Measurements from ENCODE around the gene ELFN1.
A peak's percentile ranks its signal among the peaks of the same experiment; 100 is the strongest.

The ELFN1 gene

DNA sequence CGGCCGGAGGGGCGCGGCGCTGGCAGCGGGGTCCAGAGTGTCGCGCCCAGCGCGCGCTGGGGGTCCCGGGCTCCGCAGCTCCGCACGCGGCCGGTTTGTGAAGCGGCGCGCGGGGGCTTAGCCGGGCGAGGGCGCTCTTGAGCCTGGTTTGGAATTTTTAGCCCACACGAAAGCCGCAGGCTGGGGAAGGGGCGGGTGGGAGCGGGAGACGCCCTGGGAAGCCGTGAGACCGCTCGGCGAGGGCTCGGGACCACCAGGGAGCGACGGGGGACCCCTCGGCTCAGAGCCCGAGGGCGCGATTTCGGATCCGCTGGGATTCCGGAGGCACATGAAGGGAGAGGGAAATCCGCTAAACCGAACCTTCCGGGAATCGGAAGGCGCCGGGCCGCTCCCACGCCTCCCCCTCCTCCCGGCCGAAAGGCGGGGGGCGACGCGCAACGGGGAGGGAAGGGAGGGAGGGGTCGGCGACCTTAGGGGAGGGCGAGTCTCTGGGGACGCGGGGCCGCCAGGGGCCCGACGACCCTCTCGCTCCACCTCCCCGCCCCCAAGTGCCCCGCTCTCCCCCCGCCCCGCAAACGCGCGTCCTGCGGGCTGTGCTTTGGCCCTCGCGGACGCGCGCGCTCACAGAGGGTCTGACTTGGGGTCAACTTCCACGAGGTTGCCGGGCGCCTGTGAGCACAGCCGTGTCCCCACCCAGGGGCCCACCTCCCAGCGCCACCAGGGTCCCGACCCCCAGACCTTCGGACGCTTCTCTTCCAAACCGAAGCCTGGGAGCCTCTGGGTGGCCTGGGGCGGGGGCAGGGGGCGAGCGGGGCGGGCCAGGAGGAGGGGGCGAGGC is 5.1 kb upstream of the ELFN1 start:
- peak; percentile 66 for DNase-seq

DNA sequence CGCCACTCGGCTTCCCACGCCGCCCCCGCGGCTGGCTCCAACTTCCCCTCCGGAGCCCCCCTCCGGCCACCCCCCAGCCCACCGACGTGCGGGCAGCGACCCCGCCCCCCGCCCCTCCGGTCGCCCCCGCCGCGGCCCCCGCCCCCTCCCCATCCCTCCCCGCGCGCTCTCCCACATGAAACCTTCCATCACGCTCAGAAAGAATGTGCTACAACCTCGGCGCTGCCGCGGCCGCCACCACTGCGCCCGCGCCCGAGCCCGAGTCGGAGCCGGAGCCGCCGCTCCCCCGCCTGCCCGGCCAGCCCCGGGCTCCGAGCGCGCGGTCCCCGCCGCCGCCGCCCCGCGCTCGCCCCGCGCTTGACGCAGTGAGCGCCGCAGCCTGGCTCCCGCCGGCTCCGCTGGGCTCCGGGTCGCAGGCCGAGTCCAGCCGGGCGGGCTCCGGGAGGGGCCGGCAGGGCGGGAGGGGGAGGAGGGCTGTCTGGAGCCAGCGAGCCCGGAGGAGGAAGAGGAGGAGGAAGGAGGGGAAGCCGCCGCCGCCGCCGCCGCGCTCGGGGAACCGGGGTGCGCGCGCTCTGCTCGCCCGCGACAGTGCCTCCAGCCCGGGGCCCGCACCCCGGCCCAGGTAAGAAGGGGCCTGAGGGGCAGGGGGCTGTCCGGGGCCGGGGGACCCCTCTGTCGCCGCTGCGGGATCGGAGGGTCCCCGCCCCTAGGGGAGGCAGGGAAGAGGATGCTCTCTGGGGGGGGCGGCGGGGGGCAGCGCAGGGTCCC is 4.3 kb upstream of the ELFN1 start:
- DNase-seq = peak; percentile 35

DNA sequence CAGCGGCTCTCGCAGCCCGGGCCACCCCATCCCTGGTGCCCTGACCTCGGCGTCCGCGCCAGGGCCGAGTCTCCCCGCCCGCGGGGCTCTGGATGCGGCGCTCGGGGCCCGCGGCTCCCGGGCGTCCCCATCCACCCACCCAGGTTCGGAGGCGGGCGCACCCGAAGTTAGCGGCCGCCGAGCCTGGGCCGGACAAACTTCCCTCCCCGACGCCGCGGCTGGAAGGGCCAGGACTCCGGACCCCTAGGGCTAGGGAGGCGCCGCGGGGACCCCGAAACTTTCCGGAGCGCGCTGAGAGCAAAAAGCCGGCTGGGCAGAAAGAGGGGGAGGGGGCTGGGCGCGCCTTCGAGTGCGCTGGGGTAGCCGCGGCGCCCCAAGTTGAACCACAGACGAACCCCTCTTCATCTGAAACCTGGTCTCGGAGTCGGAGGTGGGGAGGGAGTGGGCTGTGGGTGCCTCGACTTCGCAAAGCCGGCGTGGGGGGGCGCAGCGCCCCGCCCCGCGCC is 3.7 kb upstream of the ELFN1 start:
- DNase-seq = no peak

DNA sequence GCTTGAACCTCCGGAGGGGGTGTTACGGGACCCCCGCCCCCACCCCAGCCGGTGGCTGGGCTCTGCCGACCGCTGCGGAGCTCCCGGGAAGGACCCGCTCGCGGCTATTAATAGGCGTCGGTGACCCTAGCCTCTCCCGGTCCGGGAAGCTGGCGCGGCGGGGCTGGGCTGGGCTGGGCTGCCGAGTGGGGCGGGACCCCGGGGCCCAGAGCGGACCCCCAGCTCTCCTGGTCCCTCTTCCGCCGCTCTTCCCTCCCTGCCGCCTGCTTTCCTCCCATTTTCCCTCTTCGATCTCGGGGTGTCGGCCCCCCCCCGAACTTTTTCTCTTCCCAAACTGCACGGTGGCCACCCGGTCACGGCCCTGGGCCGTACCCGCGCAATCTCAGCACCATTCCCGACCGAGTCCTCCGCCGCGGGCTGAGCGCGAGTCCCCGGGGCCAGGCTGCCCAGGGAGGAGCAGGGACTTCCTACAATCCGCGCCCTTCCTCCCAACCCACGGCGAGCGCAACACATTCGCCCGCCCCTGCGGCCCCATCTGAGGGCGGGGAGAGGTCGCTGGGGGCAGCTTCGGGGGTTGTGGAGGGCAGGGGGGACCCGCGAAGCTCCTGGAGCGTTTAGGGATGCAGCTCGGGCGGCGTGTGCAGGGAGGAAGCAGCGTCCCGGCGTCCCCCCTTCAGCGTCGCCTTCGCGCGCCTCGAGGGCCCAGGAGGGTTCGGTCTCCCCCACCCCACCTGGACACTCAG is 3.1 kb upstream of the ELFN1 start:
- DNase-seq = no peak

DNA sequence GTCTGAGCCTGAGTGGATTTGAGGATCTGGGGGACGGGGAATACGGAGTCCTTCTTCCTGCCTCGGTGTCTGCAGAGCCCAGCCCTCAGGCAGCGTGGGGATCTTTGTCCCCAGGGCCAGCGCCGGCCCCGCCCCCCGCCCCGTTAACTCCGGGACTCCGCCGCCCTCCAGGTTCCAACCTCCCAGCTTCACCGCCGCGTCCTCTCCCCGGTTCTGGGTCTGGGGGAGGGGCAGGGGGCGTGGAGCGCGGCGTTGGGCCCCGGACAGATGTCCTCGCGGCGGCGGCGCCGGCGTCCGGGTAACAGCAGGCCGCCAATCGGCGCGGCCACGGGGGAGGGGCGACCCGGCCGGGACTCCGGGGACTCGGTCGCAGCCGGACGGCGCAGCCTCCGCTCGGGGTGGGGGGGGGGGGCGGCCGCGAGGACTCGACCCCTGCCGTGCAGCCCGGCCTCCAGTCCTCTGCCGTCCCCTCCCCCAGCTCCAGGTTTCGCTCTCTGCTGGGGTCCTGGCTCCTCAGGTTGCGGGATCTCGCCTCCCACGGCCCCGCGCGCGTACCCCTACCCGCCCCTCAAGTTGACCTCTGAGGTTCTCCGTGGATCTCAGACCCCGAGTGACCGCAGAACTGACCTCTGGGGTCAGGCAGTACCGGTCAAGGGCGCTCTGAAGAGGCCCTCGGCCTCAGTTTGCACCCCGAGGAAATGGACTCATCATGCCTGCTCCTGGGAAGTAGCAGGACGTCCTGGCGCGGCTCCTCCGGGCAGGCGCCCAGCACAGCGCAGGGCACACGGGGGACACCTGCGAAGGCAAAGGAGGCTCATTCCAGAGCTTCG is 2.3 kb upstream of the ELFN1 start:
- DNase-seq = no peak

DNA sequence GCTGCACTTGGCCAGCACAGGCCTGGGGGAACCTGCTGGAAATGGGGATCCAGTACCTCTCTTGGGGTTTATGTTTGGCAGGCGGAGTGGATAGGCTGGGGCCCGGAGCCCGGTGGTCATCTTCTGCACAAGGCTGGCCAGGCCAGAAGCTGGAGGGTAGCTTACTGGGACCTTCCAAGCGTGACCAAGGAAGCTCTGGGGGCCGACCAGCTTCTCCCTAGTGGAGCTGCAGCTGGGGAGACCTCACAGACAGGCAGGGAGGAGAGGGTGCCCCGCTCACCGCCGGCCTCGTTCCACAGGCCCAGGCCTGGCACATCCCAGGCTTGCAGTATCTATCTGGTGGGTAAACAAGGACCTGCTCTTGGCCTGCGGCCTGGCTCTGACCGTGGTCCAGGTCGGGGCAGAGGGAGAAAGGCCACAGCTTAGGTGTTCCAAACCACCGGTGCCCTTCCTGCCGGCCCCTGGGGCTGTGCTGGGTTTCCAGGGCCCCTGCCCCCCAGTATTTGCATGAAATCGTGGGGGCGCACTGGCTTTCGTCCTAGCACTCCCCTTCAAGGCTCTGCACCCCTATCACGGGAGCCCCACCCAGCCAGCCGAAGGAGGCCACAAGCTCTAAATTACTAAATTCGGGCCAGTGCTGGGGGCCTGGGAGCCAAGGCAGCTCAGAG is 1.5 kb upstream of the ELFN1 start:
- no peak for DNase-seq

DNA sequence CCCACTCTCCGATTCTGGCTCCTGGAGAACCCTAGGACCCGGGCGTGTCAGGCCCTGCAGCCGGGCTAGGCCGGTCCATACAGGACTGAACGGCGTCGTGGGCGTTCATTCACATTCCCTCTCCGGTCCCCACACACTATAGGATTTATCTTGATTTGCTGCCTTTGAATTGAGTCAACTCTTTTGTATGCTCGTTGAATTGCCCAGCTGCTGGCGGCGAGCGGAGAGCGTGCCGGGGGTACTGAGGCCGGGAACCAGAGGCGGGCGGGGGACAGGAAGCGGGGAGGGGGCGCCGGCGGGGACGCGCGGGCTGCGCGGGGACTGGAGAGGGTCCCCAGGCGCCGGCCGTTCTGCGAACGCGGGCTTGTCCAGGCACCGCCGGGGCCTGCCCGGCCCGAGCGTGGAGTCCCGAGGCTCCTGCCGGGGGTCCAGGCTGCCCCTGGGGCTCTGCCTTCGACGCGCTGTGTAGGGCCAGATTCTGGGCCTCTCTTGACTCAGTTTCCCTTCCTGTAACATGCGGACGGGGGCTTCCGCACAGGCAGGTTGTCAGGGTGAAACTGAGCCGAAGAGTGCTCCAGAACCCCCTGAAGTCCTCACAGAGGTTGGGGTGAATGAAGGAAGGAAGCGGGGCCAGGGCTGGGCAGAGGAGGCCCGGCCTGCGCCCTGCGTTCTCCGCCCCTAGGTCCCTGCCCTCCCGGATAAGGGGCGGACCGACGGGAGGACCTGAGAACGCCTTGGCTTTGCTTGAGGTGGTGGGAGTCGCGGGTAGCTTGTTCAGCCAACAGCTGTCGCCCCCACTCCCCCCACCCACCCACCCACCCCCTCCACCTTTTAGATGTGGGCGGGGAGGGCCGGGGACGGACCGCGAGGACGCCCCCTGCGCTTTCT is 769 bp upstream of the ELFN1 start:
- DNase-seq = peak; percentile 48

DNA sequence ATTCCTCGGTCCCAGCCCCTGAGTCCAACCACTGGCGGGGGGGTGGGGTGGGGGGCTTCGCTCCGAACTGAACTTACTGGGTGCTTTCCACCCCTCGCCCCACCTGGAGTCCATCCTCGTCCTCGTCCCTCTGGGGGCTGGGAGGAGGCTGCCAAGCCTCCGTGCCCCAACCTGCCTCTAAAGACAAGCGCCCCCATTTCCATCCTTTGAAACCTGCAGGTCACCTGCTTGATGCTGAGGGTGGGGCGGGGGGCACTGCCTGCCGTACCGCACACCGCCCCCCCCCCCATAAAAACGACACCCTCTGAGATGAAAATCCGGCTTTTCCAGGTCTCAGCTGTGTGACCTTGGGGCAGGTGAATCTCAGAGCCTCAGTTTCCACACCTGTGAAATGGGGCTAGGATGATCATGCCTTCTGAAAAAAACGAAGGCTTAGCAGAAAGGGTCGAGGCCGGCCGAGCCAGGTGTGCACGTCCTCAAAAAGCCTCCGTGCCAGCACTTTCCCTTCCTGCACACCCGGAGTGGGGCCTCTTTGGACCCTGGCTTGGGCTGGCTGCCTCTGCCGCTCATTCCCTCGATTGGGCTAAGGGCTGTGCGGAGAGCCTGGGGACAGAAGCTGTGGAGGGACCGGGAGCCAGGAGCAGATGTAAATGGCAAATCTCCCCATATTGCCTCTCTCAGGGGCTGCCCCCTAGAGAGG is 967 bp downstream of the ELFN1 start:
- no peak for DNase-seq

DNA sequence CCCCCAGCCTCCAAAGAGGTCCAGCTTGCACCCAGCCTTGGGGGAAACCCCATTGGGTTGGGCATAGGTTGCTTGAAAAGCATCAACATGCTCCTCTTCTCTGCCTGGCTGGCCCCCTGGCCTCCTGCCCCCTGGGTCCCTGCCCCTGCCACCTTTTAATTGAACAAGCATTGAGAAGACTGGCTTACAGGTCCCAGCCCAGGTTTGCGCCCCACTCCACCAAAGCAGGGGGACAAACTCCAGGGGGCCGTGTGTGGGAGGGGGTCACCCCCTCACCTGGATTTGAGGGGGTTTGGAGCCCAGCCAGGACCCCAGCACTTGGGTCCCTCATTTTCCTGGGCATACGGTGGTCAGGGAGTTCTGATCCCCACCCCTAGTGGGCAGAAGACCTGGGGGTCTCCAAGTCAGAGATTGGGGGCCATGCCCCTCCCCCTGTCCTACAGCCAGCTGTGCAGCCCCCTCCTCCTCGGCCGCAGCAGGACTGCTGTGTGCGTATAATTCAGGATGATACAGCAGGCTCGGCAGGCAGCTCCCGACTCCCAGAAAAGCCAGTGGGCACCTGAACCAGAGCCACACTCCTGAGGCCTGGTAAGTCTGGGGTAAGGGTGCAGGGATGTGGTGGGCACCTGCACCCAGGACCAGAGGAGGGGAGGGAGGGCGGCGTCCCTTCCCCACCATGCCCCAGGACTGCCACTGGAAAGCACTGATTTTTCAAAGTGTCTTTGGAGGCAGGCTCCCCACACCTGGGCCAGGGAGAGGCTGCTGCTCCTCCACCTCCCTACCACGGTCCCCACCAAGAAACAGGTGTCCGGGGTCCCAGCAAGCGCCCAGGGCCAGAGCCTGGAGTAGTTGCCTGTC is 1.7 kb downstream of the ELFN1 start:
- no peak for DNase-seq

DNA sequence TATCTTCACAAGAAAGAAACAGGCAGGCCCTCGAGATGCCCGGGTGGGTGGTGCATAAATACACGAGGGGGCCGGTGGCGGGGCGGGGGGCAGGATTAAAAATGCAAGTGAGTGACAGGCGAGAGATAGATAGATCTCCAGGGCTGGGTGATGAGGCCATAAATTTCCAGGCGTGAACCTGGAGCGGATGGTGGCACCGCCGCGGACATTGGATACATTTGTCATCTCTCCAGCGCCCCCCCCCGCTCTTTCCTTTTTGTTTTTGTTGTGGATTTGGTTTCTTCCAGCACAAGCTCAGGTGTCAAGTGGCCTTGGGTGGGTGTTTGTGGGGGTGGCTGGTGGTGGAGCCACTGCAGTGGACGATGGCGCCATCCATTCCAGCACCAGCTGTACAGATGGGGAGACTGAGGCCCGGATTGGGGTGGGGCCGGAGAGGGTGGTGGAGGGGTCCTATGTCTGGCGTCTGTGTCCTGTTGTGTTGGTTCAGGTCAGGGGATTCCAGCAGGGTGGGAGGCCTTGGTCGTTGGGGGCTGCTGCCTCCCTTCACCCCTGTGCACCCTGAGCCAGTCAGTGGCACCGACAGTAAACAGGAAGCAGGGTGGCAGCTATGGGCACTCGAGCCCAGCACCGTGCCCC is 2.9 kb downstream of the ELFN1 start:
- no peak for DNase-seq

DNA sequence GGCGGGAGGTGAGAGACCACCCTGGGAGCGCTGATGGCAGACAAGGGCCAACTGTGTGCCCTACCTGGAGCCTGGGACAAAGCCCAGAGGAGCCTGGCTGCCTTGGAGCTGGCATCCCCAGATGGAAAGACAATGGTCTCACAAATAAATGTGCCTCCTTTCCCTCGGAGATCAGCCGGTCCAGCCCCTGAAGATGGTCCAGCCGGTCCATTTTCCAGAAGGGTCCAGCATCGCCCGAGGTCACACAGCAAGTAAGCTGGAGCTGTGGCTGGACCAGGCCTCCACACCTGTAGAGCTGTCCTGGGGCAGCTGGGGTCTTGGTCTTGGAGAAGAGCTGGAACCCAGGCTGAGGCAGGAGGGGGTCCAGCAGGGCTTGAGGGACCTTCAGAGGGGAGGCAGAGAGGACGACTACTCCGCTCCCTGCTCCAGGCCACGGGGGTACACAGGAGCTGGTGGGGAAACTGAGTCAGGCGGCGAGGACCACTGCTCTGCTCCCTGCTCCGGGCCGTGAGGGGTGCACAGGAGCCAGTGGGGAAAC is 3.6 kb downstream of the ELFN1 start:
- DNase-seq = no peak

DNA sequence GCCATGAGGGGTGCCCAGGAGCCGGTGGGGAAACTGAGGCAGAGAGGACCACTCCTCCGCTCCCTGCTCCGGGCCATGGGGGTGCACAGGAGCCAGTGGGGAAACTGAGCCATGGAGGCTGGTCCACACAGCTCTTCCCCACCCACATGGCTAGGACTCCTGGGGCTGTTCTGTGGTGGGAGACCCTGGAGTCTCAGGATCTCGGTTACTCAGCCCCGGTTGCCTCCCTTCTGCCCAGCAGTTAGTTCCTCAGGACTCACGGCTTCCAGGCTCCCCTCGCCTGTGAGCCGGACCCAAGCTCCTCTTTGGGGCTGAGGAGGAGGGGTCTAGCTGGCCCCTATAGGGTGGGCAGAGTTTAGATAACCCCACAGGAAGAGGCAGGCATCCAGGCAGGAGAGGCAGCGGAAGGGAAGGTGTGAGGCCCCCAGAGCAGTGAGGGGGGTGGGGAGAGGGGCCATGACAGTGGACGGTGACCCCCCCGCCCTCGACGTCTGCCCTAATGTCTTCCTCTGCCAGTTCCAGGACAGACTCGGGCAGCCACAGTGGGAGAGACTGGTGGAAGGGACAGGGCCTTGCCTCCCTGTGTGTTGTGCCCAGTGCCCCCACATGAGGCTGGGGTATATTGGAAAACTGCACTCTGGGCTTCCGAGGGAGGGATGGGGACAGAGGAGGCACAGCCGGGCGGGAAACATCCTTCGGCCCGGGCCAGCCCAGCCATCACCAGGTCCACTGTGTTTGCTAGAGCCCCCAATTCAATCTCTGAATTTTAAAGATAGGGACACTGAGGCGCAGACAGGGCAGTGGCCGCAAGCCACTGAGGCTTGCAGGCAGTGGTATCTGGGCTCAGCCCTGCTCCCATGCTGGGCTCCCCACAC is 4.3 kb downstream of the ELFN1 start:
- DNase-seq = no peak

DNA sequence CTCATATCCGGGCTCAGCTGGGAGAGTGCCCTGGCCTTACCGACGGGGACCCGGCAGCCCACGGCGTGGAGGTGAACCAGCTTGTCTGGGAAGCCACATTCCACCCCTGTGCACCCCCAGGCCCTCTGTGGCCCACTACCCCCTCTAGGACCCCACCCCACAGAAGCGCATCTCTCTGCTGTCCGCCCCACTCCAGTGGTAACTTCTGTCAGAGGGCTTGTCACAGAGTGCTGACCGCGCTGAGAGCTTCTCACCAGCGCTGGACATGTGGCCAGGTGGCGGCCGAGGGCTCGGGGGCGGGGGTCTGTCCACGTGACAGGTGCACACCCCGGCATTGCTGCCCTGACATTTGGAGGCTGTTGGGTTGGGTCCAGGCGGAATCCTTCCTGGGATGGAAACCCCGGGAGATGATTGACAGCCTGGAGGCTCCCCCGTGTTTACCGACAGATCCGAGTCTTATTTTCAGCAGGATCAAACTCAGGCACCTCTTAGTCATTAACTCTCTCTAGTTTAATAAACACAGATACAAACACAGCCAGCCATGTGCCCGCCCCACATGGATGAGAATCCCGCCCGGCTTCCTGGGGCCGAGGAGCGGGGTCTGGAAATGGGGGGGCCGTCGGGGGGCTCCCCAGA is 5.1 kb downstream of the ELFN1 start:
- DNase-seq = no peak

DNA sequence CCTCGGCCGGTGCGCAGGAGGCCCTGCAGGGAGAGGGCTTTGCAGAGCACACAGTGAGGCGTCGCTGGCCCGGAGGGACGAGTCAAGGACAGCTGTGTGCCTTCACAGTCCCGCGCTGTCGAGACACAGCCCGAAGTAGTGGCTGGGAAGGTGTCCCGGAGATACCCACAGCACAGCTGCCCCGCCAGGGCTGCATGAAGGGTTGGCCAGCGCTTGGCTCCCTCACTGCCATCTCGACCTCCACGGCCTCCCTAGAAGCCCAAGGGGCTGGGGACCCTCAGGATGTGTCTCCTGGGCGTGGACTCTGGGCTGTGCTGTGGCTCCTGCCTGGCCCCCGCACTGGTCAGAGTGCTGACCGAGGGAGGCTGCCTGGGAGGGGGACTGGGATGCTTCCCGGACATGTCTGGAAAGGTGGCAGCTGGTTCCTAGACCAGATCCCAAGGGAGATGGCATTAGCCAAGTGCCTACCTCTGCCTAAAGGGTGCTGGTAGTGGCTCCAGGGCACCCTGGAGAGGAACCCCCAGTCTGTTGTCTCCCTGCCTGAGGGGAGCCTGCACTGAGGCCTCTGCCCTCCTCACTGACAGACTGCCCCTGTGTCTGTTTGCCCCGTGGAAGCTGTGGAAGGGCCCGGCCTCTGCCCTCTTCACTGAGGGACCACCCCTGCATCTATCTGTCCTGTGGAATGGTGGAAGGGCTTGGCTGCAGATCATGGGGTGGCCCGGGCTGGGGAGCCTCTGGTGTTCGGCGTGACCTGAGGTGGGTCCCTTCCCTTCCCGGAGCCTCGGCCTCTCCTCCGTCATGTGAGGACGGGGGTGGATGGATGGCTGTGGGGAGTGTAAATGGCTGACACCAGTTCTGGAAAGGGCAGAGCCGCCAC is 5.8 kb downstream of the ELFN1 start:
- DNase-seq = no peak

DNA sequence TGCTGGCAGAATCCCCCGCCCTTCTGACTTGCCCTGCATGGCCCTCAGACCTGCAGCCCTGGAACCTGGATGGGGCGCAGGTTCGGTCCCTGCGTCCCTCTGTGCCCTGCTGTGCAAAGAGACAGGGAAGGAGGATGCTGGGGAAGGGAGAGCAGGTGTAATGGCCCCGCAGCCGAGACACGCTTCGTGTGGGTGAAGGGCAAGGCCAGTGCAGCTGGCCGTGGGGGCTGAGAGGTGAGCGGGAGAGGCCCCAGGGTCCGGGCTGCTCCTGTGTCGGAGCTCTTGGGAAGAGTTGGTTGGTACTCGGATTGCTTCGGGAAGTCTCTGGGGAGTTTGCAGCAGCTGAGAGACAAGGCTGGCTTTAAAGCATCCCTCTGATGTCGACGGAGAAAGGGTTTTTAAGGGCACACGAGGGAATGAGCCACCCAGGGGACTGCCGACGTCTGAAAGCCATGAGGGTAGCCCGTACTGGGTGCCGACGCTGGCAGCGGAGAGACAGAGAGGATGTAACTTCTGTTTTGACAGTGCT is 6.5 kb downstream of the ELFN1 start:
- no peak for DNase-seq

Data from hematopoietic multipotent progenitor cell treated with erythropoietin and hydrocortisone succinate and interleukin-3 and kit ligand, for 4 days (in vitro differentiated cells).